ENCODE results near the gene HMOX2. TPM values are rescaled to one million over a fixed set of nuclear protein-coding genes. Genes with fewer than 3 reads are reported as not detected.

HMOX2 gene
- total RNA-seq, 1 donor from 2014 or later, result 44.2 TPM

DNA sequence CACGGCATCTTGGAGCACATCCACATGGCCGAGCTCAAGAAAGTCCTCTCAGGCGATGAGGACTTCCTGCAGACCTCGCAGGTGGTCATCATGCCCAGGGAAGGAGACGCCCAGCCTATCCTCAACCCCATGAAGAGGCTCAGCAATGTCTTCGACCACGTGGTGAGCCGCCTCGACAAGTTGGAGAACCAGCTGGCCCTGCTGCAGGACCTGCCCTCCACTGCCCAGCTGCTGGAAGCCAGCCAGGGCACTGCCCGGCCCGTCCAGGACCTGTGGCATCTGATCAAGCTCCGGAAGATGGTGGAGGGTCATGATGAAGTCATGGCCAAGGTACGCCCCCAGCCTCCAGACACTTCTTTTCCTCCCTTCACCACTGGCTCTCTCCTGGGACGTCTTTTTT, 80.4 kb downstream of the HMOX2 start:
- DNase-seq (ENCODE audit: low spot score), result no peak

DNA sequence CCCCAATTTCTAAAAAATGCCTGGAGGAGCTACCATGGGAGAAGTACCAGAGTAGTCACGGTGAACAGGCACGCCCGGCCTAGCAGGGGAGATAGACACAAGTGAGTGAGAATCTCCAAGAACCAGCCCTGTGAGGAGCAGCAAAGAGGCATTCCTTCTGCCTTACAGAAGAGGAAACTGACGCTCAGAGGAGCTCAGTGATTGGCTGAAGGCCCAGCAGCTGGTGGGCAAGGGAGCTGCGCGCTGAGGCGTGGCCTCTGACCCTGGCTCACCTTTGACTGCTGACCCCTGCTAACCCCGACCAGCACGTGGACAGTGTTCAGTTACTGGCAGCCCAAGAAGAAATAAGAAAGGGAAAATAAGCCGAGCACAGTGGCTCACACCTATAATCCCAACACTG, 81.8 kb downstream of the HMOX2 start:
- no peak for DNase-seq (ENCODE audit: low spot score)

Other genes starting within 250 kb of the HMOX2 start
- 10.1 TPM for gene SRL, start 234.3 kb upstream of the HMOX2 start, total RNA-seq
- 18.1 TPM for gene TFAP4, start 203.4 kb upstream of the HMOX2 start, total RNA-seq
- 11.7 TPM for gene GLIS2, start 160.3 kb upstream of the HMOX2 start, total RNA-seq
- gene PAM16, start 125.1 kb upstream of the HMOX2 start, total RNA-seq, result 58.6 TPM
- 13.4 TPM for gene VASN, start 104.5 kb upstream of the HMOX2 start, total RNA-seq
- gene CORO7, start 59.8 kb upstream of the HMOX2 start, total RNA-seq, result 43.8 TPM
- 73.1 TPM for gene DNAJA3, start 50.5 kb upstream of the HMOX2 start, total RNA-seq
- gene NMRAL1, start 1.8 kb upstream of the HMOX2 start, total RNA-seq, result 54.5 TPM
- 32.4 TPM for gene CDIP1, start 62.4 kb downstream of the HMOX2 start, total RNA-seq
- not detected for gene C16orf96, start 79.9 kb downstream of the HMOX2 start, total RNA-seq
- 27.2 TPM for gene UBALD1, start 138.5 kb downstream of the HMOX2 start, total RNA-seq
- 104 TPM for gene MGRN1, start 148.4 kb downstream of the HMOX2 start, total RNA-seq
- gene NUDT16L1, start 217.2 kb downstream of the HMOX2 start, total RNA-seq, result 33.1 TPM